Subcutaneous adipose tissue (tissue), 4 donors: ENCODE data around the gene RSBN1. TPM values are rescaled to one million over a fixed set of nuclear protein-coding genes. Genes with fewer than 3 reads are reported as not detected.

Source experiments
- total RNA-seq, 4 donors: library from RNA; depleted of rRNA; stranded (reverse); fragments of >200 nt; gene quantifications; one replicate each; pipeline ENCODE4 v1.1.0, GENCODE V29; 2016
- TF ChIP-seq, protein P1 (sequence below): fragments of 450-650 bp; IDR thresholded peaks from one replicate; pipeline ENCODE4 v1.5.1; 2016; ENCODE audit warnings: low read depth, mild to moderate bottlenecking, control low read depth, antibody characterized with exemption, moderate library complexity

Gene RSBN1
- total RNA-seq, 4 donors from 2014 or later: 19.8 to 29.3 (median 21.4) TPM

DNA sequence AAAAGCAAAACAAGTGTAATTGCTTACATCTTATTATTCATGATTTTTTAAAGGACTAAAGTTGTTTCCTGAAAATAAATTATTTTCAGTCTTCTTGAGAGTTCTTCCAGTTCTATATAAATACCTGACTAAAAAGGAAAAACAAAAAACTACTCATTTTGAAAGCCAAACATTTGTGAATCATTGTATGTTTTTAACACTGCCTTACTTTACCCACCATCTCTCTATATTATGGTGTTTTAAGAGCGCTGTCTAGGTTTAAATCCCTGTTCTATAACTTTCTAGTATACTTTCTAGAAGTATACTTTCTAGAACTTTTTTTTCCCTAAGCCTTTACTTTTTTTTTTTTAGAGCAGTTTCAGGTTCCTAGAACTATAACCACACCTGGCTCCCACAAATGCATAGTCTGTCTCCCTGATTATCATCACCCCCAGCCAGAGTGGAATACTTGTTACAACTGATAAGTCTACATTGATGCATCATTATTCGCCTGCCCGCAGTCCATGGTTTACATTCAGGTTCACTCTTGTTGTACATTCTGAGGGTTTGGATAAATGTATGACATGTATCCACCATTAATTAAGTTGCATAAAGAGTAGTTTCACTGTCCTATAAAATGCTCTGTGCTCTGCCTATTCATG, 9.8 kb downstream of the RSBN1 start:
- TF ChIP-seq, protein P1, sequence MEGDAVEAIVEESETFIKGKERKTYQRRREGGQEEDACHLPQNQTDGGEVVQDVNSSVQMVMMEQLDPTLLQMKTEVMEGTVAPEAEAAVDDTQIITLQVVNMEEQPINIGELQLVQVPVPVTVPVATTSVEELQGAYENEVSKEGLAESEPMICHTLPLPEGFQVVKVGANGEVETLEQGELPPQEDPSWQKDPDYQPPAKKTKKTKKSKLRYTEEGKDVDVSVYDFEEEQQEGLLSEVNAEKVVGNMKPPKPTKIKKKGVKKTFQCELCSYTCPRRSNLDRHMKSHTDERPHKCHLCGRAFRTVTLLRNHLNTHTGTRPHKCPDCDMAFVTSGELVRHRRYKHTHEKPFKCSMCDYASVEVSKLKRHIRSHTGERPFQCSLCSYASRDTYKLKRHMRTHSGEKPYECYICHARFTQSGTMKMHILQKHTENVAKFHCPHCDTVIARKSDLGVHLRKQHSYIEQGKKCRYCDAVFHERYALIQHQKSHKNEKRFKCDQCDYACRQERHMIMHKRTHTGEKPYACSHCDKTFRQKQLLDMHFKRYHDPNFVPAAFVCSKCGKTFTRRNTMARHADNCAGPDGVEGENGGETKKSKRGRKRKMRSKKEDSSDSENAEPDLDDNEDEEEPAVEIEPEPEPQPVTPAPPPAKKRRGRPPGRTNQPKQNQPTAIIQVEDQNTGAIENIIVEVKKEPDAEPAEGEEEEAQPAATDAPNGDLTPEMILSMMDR: no peak

DNA sequence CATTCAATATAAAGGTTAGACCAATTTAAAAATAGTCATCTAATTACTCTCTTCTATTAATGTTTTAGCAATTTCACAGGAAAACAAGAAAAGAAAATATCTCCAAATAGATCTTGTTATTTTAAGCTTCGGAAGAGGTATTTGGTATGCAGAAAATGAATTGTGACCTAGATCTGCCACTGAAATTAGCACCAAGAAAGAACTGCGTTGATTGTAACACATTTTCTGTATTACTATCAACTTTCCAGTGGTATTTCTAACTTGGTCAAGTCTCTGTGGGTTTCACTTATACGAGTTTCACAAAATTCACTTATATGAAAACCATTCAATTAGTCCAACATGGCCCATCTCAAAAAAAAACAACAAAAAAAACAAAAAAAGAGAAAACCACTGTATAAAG, 11.8 kb downstream of the RSBN1 start:
- TF ChIP-seq, protein P1: no peak

DNA sequence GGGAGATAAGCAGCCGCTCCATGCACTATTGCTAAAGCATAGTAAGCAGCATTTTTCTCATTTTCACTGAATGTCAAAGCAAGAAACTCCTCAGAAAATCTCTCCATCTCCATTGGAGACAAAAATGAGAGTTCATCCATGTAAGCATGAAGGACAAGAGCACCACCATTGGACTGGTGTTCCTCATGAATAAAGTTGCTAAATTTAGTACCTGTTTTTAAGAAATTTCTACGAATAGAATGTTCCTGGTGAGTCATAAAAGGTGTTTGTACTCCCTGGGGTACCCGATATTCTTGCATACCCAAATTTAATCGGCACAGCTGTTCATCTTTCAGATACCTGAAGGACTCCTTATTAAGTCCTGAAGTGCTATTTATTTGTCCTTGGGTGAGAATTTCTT, 14.8 kb downstream of the RSBN1 start:
- TF ChIP-seq, protein P1: no peak

DNA sequence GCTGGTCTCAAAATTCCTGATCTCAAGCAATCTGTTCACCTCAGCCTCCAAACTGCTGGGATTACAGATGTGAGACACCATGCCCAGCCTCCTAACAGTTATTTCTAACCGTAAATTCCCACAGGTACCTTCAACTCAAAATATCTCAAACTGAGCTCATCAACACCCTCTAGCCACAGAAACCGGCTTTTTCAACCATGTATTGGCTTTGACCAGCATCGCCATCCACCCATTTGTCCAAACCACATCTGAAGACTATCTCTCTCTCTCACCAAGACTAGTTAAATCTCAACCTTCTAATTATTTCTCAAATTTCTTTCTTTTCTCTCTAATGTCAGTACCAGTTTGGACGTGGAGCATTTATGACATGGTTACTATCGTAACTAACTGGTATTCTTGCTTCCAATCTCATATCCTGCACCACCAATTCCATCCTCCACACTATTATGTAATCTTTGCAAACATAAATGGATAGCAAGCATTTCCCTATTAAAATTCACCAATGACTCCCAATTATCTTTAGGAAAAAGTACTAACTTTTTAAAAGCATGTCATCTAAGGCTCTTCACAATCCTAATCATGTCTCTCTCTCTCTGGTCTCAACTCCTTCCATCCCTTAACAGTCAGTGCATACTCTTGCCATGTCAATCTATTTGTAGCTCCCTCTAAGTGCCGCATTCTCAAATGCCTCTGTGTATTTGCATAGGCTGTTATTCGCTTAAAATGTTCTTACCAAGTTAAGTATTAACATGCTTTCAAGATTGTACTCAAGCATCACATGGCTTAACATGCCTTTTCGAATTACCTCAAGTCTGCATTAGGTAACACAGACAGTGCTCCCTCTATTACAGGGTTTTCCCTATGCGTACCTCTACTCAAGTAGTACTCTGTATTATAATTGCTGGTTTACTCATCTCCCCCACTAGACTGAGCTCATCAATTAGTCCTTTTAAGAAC, 18.1 kb downstream of the RSBN1 start:
- TF ChIP-seq, protein P1: no peak

DNA sequence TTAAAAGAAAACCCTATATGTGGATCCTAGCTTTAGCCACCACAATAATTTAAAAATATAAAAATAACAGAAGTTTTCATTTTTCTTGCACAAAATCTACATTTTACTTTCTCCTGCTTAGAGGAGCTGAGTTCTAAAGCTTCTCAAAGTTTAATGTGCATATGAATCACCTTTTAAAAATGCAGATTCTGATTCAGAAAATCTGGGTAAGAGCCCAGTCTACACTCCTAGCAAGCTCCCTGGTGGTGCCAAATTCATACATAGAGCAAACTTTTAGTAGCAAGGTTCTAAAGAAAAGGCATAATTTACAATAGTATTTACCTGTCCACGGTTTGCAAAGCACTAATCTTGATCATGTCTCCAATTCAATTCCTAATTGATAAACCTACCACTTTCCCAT, 19.3 kb downstream of the RSBN1 start:
- TF ChIP-seq, protein P1: no peak

DNA sequence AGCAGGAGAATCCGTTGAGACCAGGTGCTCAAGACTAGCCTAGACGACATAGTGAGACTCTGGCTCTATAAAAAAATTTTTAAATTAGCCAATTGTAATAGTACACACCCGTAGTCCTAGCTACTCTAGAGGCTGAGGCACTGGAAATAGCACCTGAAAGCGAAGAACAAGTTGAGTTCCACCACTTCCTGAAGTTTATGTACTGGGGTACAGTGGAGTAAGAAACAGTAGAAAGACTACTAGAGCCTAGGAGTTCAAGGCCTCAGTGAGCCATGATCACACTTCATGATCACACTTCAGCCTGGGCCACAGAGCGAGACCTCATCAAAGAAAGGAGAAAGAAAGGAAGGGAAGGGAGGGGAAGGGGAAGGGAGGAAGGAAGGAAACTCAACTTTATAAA, 19.8 kb downstream of the RSBN1 start:
- TF ChIP-seq, protein P1: no peak

DNA sequence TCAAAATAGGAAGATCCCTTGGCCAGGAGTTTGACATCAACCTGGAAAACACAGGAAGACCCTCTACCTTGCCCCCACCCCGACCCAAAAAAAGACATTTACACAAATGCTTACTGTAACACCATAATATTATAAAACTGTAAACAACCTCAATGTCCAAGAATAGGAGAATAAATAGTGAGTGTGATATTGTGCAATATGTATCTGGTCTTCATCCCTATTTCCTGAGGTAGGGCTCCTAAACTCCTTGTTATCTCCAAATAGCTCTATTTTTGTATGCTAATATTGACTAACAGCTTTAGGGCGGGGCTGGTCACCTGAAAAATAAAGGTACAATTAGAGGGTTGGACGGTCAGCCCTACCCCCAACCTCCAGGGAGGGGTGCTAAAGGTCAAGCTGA, 23.5 kb downstream of the RSBN1 start:
- TF ChIP-seq, protein P1: no peak
